Fibroblast of the conjunctiva (primary cell): Measurements from ENCODE around the gene SLX4IP.

Source experiments
- DNase-seq: peaks from one replicate; pipeline ENCODE4 v3.0.0-alpha.2; 2010; ENCODE audit warnings: low read depth

SLX4IP gene

DNA sequence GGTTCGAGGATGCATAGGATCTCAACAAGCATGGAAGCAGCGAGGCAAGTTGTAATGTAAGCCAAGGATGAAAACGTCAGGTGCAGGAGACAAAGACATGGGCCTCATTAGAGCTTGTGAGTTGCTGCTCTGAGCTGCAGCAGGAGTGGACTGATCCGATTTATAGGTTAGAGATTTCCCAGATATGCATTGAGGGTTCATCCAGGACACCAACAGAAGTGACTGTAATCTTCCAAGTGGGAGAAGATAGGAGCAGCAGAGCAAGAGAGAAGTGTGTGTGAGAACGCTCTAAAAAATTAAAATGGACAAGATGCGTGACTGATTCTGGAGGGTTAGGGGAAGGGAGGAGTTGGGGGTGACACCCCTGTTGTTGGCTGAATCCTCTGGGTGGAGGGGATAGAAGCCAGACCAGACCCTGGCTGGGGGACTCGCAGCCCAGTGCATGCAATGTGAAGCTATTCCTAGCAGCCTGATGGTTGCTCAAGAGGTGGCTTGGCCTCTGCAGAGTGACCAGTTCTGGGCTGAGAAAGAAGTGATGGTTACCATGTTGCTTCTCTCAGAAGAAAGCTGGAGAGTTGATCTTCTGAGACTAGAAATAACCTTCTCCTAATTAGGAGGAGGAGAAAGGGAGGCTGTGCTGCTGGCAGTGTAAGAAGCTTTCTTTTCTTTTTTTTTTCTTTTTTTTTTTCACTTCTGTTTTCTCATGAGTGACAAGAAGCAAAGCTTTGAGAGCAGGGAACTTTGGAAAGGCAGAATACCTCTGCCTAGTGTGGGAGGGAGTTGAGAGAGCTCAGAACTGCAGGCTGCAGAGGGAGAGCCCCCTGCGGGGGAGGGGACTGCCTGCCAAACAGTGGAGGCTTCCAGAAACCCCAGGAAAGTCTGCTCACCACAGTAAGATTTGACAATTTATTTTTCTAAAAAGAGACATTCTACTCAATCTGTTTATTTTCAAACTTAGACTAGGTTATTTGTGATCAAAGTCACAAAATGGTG is 116.9 kb downstream of the SLX4IP start:
- no peak for DNase-seq

DNA sequence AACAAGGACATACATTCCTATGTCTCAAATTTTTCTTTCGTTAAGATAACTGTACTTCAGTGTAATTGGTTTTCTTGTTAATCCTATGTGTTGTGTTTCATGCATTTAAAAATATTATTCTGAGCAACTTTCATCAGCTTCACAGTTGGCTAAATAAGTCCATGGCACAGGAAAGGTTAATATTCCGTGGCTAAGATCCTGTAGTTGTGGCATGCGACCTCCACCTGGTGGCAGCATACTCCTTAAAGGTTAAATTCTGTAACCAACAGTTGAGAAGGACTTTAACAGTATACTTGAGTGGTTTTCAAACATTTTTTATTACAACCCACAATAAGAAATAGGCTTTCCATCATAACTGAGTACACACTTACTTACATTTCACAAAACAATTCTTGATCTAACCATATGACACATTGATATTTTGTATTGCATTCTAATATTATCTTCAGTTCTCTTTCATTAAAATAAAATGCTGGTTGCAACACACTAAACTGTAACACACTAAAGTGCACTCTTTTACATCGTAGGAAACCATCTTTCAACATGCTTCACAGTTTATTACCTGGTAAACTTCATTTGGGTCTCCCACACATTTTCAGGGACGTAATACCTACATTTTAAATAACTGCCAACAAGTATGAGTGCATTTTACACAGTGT is 118.3 kb downstream of the SLX4IP start:
- DNase-seq, result peak; percentile 69

DNA sequence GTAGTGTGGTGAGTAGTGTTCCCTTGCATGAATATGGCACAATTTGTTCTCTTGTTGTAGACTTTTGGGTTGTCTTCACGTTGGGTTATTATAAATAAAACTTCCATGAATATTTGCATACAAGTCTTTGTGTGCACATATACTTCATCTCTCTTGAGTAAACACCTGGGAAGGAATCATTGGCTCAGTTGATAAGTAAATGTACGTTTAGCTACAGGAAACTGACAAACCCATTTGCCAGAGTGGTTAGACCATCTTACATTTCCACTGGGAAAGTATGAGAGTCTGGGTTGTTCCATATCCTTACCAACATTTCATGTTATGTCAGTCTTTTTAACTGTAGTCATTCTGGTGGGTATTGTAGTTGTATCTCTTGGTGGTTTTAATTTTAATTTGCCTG is 119.2 kb downstream of the SLX4IP start:
- no peak for DNase-seq

DNA sequence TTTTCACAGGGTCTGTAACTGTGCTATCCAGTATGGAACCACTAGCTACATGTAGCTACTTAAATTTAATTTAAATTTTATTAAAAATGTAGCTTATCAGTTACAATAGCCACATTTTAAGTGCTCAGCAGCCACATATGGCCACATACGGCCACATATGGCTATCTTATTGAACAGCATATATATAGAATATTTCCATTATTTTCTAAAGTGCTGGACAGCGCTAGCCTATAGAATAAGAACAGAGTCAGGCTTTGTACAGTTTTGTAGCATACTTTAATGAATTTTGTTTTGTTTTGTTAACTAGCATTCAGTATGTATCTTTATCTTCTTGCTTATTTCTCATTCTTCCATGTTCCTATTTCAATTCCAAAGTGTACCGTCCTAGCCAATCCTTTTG is 120.3 kb downstream of the SLX4IP start:
- no peak for DNase-seq

DNA sequence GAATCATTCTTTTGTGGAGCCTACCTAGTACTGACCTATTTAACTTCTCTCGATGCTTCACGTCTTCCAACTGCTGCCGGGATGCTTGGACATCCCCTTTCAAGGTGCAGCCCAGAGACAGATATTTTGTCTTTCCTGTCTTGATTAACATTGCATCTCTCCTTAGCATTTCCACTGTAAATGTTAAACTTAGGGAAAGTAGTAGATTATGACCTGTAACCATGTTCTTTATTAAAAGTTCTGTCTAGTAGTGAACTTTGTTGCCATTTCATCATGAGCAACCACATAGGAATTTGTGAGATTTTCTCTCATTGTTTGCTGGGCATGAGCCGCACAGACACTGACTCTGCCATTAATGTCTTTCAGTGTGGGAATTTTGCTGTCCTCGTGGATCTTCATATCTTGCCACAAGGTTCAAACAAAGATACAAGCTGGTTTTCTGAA is 120.8 kb downstream of the SLX4IP start:
- no peak for DNase-seq

DNA sequence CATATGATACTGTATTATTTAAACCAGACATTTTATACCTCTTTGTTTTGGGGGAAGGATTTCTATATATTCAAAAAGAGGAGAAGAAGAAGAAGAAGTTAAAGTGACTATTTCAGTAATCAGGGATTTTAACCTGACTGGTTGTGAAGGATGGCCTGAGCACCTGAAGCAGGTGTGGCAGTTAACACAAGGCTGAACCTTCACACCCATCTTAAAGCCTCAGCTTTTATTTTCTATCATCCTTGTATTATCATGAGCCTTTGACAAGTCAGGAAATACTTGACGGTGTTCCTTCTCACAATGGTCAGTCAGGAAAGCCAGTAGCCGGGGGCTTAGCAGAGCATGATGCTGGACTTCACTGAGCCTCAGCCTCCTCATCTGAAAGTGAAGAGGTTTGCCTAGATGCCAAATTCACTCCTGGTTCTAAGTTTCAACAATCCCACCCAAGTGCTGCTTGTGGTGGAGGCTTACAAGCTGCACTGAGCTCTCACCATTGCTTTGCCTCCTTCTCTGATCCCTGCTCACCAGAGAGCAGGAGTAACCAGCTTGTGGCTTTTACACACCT is 121.5 kb downstream of the SLX4IP start:
- DNase-seq, result no peak

DNA sequence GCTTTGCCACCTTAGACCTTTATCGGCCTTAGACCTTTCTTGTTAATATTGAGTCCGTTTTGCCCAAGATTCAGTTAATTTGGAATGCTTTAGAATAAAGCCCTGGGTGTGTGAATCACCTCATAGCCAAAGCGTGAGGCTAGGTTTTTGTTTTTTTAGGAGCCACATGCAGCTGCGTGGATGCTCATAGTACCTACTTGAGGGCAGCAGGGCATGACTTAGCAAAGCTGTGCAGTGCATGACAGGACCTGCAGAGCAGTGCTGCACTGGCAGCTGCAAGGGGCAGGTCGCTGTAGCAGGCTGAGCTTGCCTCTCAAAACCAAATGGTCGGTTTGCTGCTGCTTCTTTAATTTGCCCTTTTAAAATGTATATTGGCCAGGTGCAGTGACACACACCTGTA is 122.6 kb downstream of the SLX4IP start:
- DNase-seq, result no peak

DNA sequence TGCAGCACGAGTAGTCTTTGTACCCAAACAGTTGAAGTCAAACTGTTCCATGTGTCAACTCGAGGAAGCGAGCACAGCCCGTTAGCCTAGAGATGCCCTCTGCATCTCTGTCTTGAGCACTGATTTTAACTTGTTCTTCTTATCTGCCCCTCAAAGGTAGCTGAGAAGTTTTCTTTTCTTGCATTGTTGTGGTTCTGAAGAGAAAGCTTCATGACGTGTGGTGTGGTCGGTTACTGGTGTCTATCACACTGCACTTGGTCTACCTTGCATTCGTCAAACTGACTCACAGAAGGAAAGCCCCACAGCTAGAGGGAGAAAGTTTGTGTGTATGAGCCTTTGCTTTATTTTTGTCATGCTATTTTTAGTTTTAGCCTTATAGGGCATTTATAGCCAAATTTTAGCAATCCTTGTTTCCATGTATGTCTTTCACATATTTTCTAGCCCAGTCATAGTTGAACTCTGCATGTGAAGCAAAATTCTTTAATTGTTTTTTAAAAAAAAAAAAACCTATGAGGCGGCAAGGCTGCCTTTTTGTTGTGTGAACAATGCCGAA is 123.6 kb downstream of the SLX4IP start:
- peak; percentile 51 for DNase-seq

DNA sequence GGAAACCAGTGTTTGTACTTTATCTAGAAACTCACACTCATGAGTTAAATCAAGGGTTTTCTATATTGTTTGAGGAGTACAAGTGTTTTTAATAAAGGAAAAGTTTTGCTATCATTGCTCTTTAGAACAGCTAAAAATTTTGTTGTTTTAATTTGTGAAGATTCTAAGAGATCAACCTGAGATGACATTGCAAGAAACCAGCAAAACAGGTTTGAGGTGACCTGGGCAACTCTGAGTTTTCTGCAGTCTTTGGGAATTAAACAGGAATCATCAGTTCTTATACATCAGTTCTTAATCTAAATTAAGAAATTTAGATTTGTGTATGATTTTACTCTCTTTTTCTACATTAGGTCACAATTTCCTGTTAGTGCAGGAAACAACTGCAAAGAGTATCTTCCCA is 124.2 kb downstream of the SLX4IP start:
- no peak for DNase-seq

DNA sequence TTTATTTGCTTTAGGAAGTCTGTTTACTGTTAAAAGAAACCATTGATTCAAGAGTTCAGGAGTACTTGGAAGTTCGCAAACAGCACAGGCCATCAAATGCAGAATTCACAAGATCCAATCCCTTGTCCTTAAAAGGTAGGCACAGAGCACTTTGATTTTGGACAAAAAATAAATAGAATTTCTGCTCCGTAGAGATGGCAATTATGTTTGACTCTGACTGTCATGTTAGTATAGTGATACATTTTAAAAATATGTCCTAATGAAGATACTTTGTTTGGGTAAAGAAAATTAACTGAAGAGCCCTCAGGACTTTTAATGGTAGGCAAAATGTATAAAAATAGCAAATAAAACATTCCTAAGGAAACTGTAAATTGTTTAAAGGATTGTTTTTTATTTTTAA is 125.6 kb downstream of the SLX4IP start:
- no peak for DNase-seq

DNA sequence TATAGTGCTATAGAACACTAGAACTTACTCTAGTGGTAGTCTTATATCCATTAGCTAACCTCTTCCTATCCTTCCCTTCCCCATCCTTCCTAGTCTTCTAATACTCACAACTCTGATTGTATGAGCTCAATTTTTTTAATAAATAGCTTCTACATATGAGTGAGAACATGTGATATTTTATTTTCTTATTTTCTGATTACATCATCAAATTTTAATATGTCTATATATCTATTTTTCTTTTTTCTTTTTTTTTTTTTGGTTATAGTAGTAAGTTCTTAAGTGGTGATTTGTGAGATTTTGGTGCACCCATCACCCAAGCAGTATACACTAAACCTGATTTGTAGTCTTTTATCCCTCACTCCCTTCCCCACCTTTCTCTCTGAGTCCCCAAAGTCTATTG is 126.2 kb downstream of the SLX4IP start:
- no peak for DNase-seq

DNA sequence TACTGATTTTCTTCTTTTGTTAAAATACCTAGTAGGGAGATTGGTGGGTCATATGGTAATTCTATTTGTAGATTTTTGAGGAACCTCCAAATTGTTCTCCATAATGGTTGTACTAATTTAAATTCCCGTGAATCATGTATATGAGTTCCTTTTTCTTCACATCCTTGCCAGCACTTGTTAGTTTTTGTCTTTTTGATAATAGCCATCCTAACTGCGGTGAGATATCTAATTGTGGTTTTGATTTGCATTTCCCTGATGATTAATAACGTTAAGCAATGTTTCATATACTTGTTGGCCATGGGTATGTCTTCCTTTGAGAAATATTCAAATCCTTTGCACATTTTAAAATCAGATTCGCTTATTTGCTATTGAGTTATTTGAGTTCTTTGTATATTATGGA is 127.8 kb downstream of the SLX4IP start:
- DNase-seq, result no peak

DNA sequence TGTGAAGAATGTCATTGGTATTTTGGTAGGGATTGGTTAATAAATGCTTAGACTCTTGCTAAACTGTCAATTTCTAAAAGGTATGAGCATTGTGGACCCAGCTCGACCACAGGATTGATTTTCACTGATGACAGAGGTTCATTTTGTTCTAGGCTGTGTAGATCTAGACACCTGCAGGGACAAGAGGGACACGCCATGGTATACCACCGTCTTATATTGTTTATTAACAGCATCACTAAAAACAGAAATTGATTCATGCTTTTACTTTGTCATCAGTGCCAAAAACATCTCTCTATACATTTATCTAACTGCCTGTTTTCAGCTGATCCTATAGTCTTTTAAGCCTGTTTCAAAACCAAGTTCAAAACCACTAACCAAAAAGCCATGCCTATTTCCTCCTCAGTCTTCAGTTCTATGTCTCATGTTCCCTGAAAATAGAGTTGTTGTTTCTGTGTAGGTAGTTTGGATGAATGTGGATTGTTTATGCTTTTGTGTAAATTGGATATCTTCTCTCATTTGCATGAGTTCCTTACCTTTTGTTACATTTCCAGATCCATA is 128.9 kb downstream of the SLX4IP start:
- DNase-seq, result no peak

DNA sequence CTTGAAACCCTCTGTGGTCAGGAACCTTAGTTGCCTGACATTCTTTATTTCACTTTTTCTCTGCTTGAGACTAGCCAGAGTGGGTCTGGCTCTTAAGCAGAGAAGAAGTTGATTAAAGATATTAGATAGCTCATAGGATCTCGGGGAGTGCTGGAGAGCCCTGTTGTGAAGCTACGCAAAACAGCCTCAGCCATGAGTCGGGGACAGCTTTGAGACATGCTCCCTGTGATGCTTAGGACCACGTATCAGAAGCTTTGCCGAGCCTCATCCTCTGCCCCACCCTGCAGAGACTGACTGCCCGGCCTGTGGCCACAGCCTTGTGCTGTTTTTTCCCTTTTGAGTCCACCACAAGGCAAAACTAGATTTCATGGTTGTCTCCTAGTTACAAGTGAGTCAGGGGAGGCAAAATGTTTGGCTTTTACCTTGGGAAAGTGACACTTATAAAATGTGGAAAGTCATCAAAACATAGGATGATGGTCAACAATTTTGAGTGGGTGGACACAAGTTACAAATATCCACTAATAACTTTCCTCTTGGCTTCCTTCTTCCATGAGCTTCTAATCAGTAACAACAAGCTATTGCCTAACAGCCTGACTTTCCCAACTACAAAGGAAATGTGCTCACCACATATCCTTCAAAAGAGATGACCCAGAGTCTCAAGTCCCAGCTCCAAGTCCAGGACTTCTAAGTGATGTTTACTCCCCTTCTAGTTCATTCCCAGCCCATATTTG is 130.3 kb downstream of the SLX4IP start:
- no peak for DNase-seq

DNA sequence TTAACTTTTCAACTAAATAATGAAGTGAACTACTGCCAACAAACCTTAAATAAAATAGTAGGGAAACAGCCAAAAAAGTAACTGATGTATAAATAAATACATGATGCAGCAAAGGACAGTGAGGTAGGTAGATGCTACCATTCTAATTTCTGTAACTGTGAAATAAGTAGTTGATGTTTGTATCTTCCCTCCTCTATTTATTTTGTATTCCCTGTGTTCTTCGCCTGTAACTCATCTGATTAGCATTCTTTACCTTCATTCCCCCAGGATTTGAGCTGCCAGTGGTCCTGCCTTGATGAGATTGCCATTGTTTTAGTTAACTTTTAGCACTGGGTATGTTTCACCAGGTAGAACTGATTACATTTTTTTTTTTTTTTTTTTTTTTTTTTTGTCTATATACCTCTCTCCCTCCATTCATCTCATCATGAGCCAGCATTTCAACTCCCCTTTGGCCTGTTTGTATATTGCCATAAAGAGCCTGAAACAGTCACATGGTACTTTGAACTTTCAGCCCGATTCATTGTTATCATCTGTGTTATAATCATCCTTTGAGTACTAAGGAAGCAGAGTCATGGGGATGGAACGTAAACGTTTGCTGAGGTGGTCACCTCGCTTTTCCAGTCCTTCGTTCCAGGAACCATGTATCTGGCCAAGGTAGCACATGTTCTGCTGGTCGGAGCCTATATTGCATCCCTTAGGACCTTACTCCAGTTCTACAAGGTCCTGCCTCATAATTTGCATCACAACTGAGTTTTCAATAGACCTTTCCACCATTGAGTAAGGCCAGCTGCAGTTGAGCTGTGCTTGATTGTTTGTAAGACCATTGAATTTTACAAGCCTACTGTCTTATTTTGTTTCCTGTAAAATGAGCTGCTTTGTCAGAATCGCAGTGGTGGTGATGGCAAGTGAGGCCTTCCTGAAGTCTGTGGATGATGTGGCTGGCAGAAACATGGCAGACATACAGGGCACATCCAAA is 131.1 kb downstream of the SLX4IP start:
- DNase-seq, result no peak

DNA sequence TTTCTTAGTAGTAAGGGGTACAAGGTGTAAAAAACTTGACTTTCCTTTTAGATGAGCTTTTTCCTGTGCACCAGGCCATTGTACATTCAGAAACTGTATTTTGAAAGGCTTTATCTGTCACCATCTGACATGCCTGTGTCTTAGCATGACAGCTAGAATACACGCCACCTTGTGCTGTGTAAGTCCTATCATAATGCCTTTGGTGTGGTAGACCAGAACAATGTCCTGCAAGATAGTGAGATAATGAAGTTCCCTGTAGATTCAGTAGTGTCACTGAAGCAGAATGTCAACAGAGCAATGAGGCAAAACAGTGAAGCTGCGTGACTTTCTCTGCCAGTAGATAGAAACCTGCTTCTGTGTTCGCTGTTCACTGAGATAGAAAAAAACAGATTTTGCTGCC is 132.9 kb downstream of the SLX4IP start:
- DNase-seq, result no peak

DNA sequence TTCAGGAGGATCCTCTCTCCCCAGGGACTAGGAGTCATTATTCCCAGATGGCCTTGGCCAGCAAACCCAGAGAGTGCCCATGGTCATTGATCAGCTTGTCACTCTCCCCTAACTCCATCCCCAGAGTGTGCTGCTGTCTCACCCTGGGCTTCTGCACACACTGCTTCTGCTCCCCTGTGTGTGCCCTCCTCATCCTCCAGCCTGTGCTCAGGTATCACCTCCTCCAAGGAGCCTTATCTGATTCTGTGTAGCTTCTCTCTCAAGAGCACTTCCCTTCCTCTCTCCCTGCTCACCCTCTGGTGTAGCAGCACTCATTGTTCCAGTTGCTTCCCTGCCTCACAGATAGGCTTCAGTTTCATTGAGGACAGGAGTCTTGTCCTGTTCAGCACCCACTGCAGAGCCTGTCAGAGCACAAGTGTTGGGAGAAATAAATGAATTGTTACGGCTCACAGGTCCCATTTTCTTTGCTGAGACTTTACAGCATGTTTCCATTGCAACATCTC is 136.3 kb downstream of the SLX4IP start:
- DNase-seq, result no peak

DNA sequence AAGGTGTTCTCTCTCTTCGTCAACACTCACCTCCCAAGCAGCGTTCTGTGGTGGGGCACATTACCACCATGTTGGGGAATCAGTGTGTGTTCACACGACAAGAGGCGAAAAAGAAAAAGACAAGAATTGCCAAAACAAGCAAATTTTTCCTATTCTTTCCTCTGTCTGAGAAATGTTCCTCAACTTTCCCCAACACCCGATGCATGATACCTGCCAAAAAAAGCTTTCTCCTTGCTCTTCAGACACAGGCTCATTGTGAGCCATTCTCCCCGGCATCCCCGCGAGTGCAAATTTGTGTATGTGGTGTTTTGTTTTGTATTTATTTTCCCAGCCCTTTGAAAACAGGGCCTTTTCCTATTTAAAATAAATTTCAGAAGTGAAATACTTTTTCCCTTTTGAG is 137.7 kb downstream of the SLX4IP start:
- no peak for DNase-seq

DNA sequence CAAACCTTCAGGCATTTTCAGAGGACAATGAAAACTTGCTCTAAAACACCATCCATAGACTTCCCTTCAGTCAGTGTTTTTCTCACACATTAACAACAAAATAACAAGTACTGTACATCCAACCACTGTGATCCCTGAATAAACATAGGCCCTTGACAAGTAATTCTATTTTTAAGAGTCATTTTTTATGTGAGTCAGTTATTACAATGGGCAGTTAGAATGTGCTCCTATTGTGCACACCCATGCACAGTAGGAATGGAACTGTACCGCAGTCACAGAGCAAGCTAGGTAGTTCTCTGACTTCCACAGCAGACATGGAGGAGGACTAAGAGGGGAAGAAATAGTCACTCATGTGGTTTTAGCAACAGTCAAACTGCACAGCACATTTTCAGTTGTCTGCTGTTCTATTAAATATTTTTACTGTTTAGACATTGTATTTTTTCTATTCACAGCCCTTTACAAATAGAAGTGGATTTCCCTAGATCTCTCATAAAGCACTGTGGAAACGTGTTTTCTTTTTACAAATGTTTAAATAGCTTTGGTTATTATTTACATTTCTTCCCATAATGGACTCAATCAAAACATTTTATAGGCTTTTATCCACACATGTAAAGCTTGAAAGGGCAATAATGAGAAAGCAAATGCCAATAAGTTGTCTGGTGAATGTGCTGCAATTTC is 138.3 kb downstream of the SLX4IP start:
- no peak for DNase-seq

DNA sequence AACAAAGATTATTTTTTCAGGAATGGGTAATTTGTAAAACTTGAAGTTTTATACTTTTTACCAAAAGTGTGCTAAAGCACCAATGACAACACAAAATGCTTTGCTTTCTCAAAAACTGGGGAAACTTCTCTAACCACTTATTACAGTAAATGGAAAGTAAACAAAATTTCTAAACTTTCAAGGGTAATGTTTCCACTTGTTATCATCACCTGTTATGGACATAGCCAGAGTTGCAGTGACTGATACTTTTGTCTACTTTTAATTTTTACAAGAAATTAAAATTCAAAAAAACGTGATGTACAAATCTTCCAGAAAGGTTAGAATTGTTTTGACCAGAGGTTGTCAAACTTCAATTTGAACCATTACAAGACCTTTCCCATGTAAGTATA is 138.8 kb downstream of the SLX4IP start:
- no peak for DNase-seq
